GM18526 (cell line): Measurements from ENCODE around the gene PIP5K1B.

ENCODE experiments used
- POLR2A ChIP-seq: IDR thresholded peaks from 3 replicates; pipeline ENCODE4 v1.6.1; 2011; ENCODE audit not compliant: insufficient read length; ENCODE audit errors: extremely low read depth

PIP5K1B gene

DNA sequence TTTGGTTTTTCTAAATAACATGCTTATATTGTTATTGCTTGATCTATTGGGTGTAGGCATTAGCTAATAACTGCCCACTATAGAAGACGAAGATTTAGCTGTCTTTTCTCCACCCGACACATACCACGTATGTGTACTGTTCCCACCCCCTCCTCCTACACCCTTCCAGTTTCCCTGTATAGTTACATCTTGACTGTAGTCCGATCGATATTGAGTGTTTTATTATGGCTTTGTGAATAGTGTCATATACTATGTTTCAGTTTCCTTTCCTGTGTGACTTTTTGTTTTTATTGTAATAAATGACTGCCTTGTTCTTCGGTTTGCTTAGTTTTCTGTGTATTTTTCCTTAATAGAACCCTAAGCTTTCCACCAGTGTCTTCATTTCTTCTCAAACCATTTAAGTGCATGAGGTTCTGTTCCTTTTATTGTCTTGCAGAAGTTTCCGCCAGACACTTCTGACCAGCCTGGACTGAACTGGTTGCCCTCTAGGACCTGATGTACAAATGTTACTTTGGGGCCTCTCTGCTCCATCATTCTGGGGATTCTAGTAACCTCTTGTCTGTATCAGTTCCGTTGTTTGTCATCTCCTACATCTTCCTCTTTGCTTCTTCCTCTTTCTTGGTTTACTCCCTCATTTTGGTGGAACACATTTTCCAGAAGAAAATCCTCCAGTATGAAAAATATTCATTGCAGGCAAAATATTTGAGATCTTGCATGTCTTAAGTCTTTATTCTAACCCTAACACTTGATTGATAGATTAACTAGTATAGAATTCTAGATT is 247.0 kb downstream of the PIP5K1B start:
- no peak for TF ChIP-seq POLR2A

- no peak for TF ChIP-seq POLR2A
These were observed 248.7 kb downstream of the PIP5K1B start for GRCh38 chr9:68953771-68954170.

DNA sequence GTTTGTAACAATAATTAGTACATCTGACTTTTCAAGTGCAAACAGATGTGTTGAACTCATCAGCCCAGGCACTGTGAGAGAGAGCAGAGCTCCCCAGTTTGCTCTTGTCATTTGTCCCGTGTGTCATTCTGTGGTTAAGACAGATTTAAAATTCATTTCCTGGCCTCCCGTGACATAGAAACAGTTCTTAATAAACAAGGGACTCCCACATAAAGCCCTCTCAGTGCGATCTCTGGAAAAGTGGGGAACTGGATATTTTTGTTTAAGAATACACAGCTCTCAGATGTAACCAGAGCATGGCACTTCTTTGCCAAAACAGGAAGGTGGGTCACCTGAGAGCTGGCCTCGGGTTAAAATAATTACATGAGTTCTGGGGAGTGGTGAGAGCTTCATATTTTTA is 250.3 kb downstream of the PIP5K1B start:
- no peak for TF ChIP-seq POLR2A

DNA sequence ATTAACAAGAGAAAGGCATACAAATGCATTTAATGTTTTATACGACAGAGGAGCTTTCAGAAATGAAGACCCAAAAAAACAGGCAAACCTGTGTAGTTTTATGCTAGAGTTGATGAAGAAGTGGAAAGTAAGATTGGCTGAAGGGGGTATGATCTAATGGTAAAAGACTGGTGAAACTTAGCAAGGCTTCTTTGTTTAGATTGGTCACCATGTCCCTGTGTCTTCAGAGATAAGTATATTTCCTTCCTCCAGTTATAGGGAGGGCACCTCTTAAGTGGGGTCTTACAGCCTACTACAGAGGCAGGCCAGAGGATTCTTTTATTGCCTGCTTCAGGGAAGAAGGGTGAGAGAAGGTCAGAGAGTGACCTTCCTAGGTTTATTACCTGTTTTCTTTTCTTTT is 252.4 kb downstream of the PIP5K1B start:
- TF ChIP-seq POLR2A, result no peak

DNA sequence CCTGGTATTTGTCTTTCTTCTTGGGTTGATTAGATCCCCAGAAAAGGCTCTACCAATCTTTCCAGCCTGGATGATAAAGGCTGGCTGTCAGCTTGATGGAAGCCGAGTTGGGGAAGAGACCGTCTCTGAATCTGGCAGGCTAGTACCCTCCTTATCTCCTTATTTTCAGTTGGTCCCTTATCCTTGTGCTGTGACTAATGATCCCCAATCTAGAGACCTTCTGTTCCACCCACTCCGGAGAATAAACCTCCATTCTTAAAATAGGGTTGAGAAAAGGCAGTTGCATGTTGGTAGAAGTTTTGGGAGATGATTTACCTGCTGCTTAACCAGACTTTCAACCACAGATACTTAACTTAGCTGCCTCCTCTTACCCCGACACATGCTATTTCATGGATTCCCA is 256.5 kb downstream of the PIP5K1B start:
- TF ChIP-seq POLR2A, result no peak

- TF ChIP-seq POLR2A, result no peak
These were observed 258.4 kb downstream of the PIP5K1B start for GRCh38 chr9:68963416-68963815.

DNA sequence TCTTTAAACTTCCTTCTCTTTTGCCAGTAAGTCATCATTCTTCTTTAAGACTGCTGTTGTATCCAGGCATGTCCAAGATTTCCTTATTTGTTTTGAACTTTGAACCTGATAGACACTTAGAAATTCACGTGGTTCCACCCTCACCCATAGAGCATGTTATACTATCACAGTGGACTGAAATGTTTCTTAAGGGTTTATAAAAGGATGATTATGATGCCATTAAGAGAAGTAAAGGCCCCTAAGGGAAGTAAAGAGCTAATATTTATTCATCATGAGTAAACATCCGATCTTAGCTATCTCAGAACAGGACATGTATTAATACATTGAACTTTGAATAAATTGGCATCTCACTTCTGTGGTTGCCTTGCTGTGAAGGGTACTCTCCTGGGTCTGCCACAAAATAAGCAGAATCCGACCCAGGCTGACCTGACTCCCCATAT is 259.1 kb downstream of the PIP5K1B start:
- TF ChIP-seq POLR2A, result no peak

- TF ChIP-seq POLR2A, result no peak
These were observed 259.7 kb downstream of the PIP5K1B start for GRCh38 chr9:68964765-68965164.

GRCh38 chr9:68966496-68966944 is 261.5 kb downstream of the PIP5K1B start:
- TF ChIP-seq POLR2A, result no peak

GRCh38 chr9:68967800-68968199 is 262.8 kb downstream of the PIP5K1B start:
- no peak for TF ChIP-seq POLR2A

- TF ChIP-seq POLR2A, result no peak
These were observed 264.5 kb downstream of the PIP5K1B start for GRCh38 chr9:68969538-68969937.

- no peak for TF ChIP-seq POLR2A
These were observed 265.1 kb downstream of the PIP5K1B start for GRCh38 chr9:68970151-68970550.

- no peak for TF ChIP-seq POLR2A
These were observed 268.6 kb downstream of the PIP5K1B start for GRCh38 chr9:68973619-68974018.

- TF ChIP-seq POLR2A, result no peak
These were observed 269.4 kb downstream of the PIP5K1B start for GRCh38 chr9:68974431-68974830.

DNA sequence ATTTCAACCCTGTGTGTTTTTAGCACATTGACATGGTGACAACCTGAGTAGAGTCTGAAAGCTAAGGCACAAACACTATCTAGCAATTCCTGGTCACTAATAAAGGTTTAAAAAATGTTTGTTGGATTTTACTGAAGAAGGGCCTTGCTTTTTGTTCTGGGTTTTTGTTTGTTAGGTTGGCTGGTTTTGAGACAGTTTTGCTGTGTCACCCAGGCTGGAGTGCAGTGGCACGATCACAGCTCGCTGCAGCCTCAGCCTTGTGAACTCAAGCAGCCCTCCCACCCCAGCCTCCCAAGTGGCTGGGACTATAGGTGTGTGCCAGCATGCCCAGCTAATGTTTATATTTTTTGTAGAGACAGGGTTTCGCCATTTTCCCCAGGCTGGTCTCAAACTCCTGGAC is 269.9 kb downstream of the PIP5K1B start:
- no peak for TF ChIP-seq POLR2A

DNA sequence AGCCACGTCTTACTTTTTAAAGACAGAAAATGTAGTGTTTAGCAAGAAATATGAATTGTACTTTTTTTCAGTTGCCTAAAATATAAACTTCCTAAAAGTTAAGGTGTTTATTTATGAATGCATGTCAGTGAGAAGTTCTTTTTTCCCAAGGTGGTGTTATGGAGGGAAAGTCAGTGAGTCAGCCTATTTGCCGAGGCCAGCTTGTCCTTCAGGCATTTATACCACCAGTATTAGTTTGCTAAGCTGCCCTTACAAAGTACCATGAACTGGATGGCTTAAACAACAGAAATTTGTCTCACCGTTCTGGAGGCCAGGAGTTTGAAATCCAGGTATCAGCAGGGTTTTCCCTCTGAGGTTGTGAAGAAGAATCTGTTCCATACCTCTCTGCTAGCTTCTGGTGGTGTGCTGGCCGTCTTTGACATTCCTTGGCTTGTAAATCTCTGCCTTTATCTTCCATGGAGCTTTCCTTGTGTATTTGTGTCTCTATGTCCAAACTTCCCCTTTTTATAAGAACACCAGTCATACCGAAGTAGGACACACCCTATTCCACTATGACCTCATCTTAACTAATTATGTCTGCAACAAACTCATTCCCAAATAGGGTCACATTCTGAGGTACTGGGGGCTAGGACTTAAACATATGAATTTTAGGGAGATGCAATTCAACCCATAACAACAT is 270.5 kb downstream of the PIP5K1B start:
- TF ChIP-seq POLR2A, result no peak
